Measurements from ENCODE around the gene AP2A2. TPM values are rescaled to one million over a fixed set of nuclear protein-coding genes. Genes with fewer than 3 reads are reported as not detected.

The AP2A2 gene
- total RNA-seq, 1 experiment from 2014 or later, result 55.5 TPM

DNA sequence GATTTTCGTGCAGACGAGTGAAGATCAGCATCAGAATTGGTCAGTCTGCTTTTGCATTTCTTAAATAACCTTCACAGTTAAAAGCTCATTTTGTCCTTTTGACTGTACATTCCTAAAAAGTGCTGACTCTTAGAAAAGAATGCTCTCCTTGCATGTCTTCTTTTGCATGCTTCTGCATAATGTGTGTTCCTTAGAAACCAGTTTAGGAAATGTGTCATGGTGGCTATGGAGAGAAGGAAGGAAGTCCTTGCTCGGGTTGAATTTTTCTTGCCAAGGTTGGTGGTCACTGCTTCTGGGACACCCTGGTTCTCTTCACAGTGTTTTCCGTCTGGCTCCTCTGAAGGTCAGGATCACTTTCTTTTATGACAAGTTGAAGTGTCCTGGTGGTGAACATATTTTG is 6.8 kb downstream of the AP2A2 start:
- Histone ChIP-seq H3K4me3 (replicated peaks in 1 of 2; ENCODE audit: low read depth in 1 of 2, low read length in 2 of 2) (no peak overlapping the region), H3K4me2 (ENCODE audit: low read length) (no peak overlapping the region), H4K20me1 (ENCODE audit: insufficient read depth) (no peaks in the 10 kb centered on the region), H2AFZ (ENCODE audit: low read depth, low read length, poor library complexity, severe bottlenecking) (no peak overlapping the region), H3K4me1 (ENCODE audit: control insufficient read depth in 1 of 2, insufficient read depth in 2 of 2, low read length in 2 of 2) (0 out of 4 replicates have a peak, but pooled peaks cover 0 to 3% of the 10 kb centered on the region in 2 experiments), H3K36me3 (ENCODE audit: control insufficient read depth in 1 of 2, insufficient read depth in 2 of 2, low read length in 2 of 2) (peaks cover 5 to 12% of the 10 kb centered on the region in 2 experiments; a peak in 2 of 4 replicates), H3K27me3 (ENCODE audit: insufficient read depth, low read length) (no peaks in the 10 kb centered on the region), H3K79me2 (ENCODE audit: insufficient read depth, low read length) (peaks cover 94% of the 10 kb centered on the region), H3K9ac (ENCODE audit: low read length) (no peak overlapping the region), H3K9me2 (ENCODE audit: insufficient read depth) (no peaks in the 10 kb centered on the region), H3K27ac (ENCODE audit: low read depth, low read length) (no peak overlapping the region), H3K9me3 (ENCODE audit: control insufficient read depth in 1 of 2, insufficient read depth in 1 of 2, low read depth in 1 of 2, low read length in 2 of 2) (no peaks in the 10 kb centered on the region)
- no peak for TF ChIP-seq EZH2phosphoT487 (IDR thresholded peaks at IDR 0.05; ENCODE audit: borderline replicate concordance)
- TF ChIP-seq YY1 (IDR thresholded peaks at IDR 0.05; ENCODE audit: extremely low read depth, insufficient replicate concordance, low read depth, low read length), result no peak
- no peak for TF ChIP-seq EZH2 (IDR thresholded peaks at IDR 0.05)
- TF ChIP-seq, protein P1, sequence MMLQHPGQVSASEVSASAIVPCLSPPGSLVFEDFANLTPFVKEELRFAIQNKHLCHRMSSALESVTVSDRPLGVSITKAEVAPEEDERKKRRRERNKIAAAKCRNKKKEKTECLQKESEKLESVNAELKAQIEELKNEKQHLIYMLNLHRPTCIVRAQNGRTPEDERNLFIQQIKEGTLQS (IDR thresholded peaks at IDR 0.05), result no peak
- TF ChIP-seq SIN3A (IDR thresholded peaks at IDR 0.05; ENCODE audit: low read depth), result no peak
- TF ChIP-seq ELF1 (IDR thresholded peaks at IDR 0.05; ENCODE audit: borderline replicate concordance, low read depth), result no peak
- TF ChIP-seq, protein P2, sequence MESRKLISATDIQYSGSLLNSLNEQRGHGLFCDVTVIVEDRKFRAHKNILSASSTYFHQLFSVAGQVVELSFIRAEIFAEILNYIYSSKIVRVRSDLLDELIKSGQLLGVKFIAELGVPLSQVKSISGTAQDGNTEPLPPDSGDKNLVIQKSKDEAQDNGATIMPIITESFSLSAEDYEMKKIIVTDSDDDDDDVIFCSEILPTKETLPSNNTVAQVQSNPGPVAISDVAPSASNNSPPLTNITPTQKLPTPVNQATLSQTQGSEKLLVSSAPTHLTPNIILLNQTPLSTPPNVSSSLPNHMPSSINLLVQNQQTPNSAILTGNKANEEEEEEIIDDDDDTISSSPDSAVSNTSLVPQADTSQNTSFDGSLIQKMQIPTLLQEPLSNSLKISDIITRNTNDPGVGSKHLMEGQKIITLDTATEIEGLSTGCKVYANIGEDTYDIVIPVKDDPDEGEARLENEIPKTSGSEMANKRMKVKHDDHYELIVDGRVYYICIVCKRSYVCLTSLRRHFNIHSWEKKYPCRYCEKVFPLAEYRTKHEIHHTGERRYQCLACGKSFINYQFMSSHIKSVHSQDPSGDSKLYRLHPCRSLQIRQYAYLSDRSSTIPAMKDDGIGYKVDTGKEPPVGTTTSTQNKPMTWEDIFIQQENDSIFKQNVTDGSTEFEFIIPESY (IDR thresholded peaks at IDR 0.05; ENCODE audit: extremely low read depth, insufficient replicate concordance, low read length), result no peak
- no peak for TF ChIP-seq SRF (IDR thresholded peaks at IDR 0.05; ENCODE audit: low read depth)
- TF ChIP-seq CEBPB (IDR thresholded peaks at IDR 0.05; ENCODE audit: low read depth), result no peak
- TF ChIP-seq ZFX (IDR thresholded peaks at IDR 0.05), result no peak
- TF ChIP-seq CBX3 (IDR thresholded peaks at IDR 0.05; ENCODE audit: low read depth), result no peak
- no peak for TF ChIP-seq POLR2AphosphoS5 (IDR thresholded peaks at IDR 0.05; ENCODE audit: low read depth, low read length)
- TF ChIP-seq, protein P3, sequence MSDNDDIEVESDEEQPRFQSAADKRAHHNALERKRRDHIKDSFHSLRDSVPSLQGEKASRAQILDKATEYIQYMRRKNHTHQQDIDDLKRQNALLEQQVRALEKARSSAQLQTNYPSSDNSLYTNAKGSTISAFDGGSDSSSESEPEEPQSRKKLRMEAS (IDR thresholded peaks at IDR 0.05), result no peak
- TF ChIP-seq JUND (IDR thresholded peaks at IDR 0.05), result no peak
- TF ChIP-seq FOSL1 (IDR thresholded peaks at IDR 0.05; ENCODE audit: low read depth), result no peak
- no peak for TF ChIP-seq TCF7L2 (IDR thresholded peaks at IDR 0.05; ENCODE audit: borderline replicate concordance, extremely low read depth, insufficient read depth, insufficient read length)
- TF ChIP-seq RAD21 (IDR thresholded peaks at IDR 0.05; ENCODE audit: low read depth), result no peak
- TF ChIP-seq ZNF274 (IDR thresholded peaks at IDR 0.05; ENCODE audit: low read depth, low read length), result no peak
- no peak for TF ChIP-seq EGR1 (IDR thresholded peaks at IDR 0.05; ENCODE audit: low read depth)
- ATAC-seq (no peak), DNase-seq (ENCODE audit: low read depth, low spot score) (no peak)
- intact Hi-C loops (cut with micrococcal nuclease), result no loop called here
- no TSS peak for BruUV-seq (replicated peaks)
- POLR2A ChIA-PET, result no interaction called here
- RAD21 ChIA-PET (ENCODE audit: low non-redundant PET in 1 of 2, low total read pairs in 2 of 2, uncharacterized antibody in 2 of 2, unreplicated experiment in 2 of 2), result no interaction called here
- CTCF ChIA-PET, result no interaction called here
